A549 (cell line): ENCODE measurements around the gene CTNNBL1. TPM values are rescaled to one million over a fixed set of nuclear protein-coding genes. Genes with fewer than 3 reads are reported as not detected.
A peak's percentile ranks its signal among the peaks of the same experiment; 100 is the strongest.

Experiments
- ATAC-seq, 2 experiments: fragments of 200-7000 bp in 1 of 2; fragments of >200 bp in 1 of 2; cut with Nextera tagmentation in 1 of 2; cut with Tn5 transposase in 1 of 2; 3 replicates each; pipeline versions ENCODE4 v1.8.0 to v1.9.1; 2018 to 2020; ENCODE audit warnings: mild to moderate bottlenecking in 1 of 2, moderate library complexity in 1 of 2
- CTCF ChIA-PET: fragments of 300-600 bp; sonication (Branson Sonifier 250); formaldehyde crosslinking; extraction: SDS; loops from one replicate; lab custom pipeline; 2021; ENCODE audit warnings: antibody characterized with exemption, inconsistent platforms; lab: Yijun Ruan, JAX
- POLR2A ChIA-PET: fragments of 350-600 bp; formaldehyde crosslinking; extraction: SDS; loops from one replicate; lab custom pipeline; 2021; ENCODE audit warnings: antibody characterized with exemption, inconsistent platforms; lab: Yijun Ruan, JAX
- DNase-seq, 2 experiments: peaks; one replicate each; pipeline versions ENCODE4 v3.0.0 to v3.0.0-alpha.2; 2011 to 2016; ENCODE audit warnings: low read depth in 1 of 2, low spot score in 1 of 2
- FAIRE-seq: peaks from 2 replicates; lab custom pipeline; 2011; peaks lifted over from hg19 to GRCh38; lab: Jason Lieb, UNC
- H3K27ac ChIP-seq, 2 experiments: fragments of >200 bp; sonication (Bioruptor Twin); formaldehyde crosslinking; 3 replicates each; pipeline ENCODE4 v1.5.1; 2016 to 2017
- H3K4me1 ChIP-seq: fragments of >200 bp; sonication (Bioruptor Twin); formaldehyde crosslinking; 3 replicates; pipeline ENCODE4 v1.6.1; 2016
- H3K4me2 ChIP-seq: fragments of >200 bp; sonication (Bioruptor Twin); formaldehyde crosslinking; 3 replicates; pipeline ENCODE4 v1.6.1; 2016
- H3K4me3 ChIP-seq: fragments of >200 bp; sonication (Bioruptor Twin); formaldehyde crosslinking; 3 replicates; pipeline ENCODE4 v1.5.1; 2016
- H3K9me3 ChIP-seq: fragments of >200 bp; sonication (Bioruptor Twin); formaldehyde crosslinking; 3 replicates; pipeline ENCODE4 v1.6.1; 2016
- CEBPB ChIP-seq, 2 experiments: fragments of >200 bp in 1 of 2; sonication (Bioruptor Twin) in 1 of 2; formaldehyde crosslinking in 1 of 2; IDR thresholded peaks; 2 replicates each; pipeline ENCODE4 v1.6.1; 2012 to 2016
- EHF ChIP-seq: fragments of 250-450 bp; sonication (Bioruptor Pico); IDR thresholded peaks from 2 replicates; pipeline ENCODE4 v1.5.0; 2020; ENCODE audit warnings: mild to moderate bottlenecking
- FOSB ChIP-seq: fragments of 250-450 bp; sonication (Bioruptor Pico); IDR thresholded peaks from 2 replicates; pipeline ENCODE4 v1.5.0; 2020; ENCODE audit warnings: mild to moderate bottlenecking, moderate library complexity
- HDAC2 ChIP-seq: fragments of 200-600 bp; sonication (generic); IDR thresholded peaks from 2 replicates; pipeline ENCODE4 v1.6.1; 2016
- HOXB13 ChIP-seq: fragments of 250-450 bp; sonication (Bioruptor Pico); IDR thresholded peaks from 2 replicates; pipeline ENCODE4 v1.5.0; 2020; ENCODE audit warnings: low read depth, mild to moderate bottlenecking, moderate library complexity
- HOXB5 ChIP-seq: fragments of 250-450 bp; sonication (Bioruptor Pico); IDR thresholded peaks from 2 replicates; pipeline ENCODE4 v1.5.0; 2020; ENCODE audit warnings: mild to moderate bottlenecking, moderate library complexity
- JUNB ChIP-seq: fragments of >200 bp; sonication (Bioruptor Twin); formaldehyde crosslinking; IDR thresholded peaks from 2 replicates; pipeline ENCODE4 v1.6.1; 2016
- MAFK ChIP-seq: fragments of 450-650 bp; IDR thresholded peaks from 2 replicates; pipeline ENCODE4 v1.6.1; 2014; ENCODE audit not compliant: partially characterized antibody
- NFE2L2 ChIP-seq: fragments of 150-350 bp; conservative IDR thresholded peaks from 2 replicates; pipeline ENCODE4 v1.6.1; 2014; ENCODE audit warnings: low read length
- RAD21 ChIP-seq, 2 experiments: fragments of >200 bp in 1 of 2; sonication (Bioruptor Twin) in 1 of 2; formaldehyde crosslinking in 1 of 2; IDR thresholded peaks in 1 of 2; conservative IDR thresholded peaks in 1 of 2; 2 replicates in 1 of 2; 3 replicates in 1 of 2; pipeline ENCODE4 v1.6.1; 2012 to 2018; ENCODE audit warnings: inconsistent platforms in 1 of 2
- RCOR1 ChIP-seq: fragments of 150-350 bp; IDR thresholded peaks from 2 replicates; pipeline ENCODE4 v1.6.1; 2014; ENCODE audit warnings: antibody characterized with exemption, low read length, low read depth
- SMC3 ChIP-seq: fragments of >200 bp; sonication (Bioruptor Twin); formaldehyde crosslinking; IDR thresholded peaks from 3 replicates; pipeline ENCODE4 v1.6.1; 2018; ENCODE audit warnings: inconsistent platforms
- WGBS: methylation state at CpG from one replicate; pipeline ENCODE4 v1.1.6; 2017; ENCODE audit errors: missing lambda C conversion rate; 5-methylcytosine and 5-hydroxymethylcytosine counted together
- polyA plus RNA-seq, 4 experiments: library from polyadenylated mRNA; depleted of rRNA in 3 of 4; stranded (reverse); fragments of >200 nt; fragmentation: RNase III in 1 of 4; extraction: RNeasy Plus Mini Kit Qiagen cat#74134 plus additional on column Dnase treatment in 1 of 4; gene quantifications; 2 replicates in 3 of 4; 3 replicates in 1 of 4; pipeline ENCODE4 v1.2.3, GENCODE V29; 2011 to 2017
- TF ChIP-seq, protein P1 (sequence below): IDR thresholded peaks from 2 replicates; pipeline ENCODE4 v1.6.1; 2012; ENCODE audit warnings: low read depth, borderline replicate concordance
- TF ChIP-seq, protein P2 (sequence below): fragments of 250-450 bp; sonication (Bioruptor Pico); IDR thresholded peaks from 2 replicates; pipeline ENCODE4 v1.5.0; 2021; ENCODE audit warnings: mild to moderate bottlenecking, moderate library complexity, borderline replicate concordance
- TF ChIP-seq, protein P3 (sequence below): IDR thresholded peaks from 2 replicates; pipeline ENCODE4 v1.6.1; 2012
- TF ChIP-seq, protein P4 (sequence below): IDR thresholded peaks from 2 replicates; pipeline ENCODE4 v1.6.1; 2012

CTNNBL1 gene
- polyA plus RNA-seq, 2 of the 4 experiments (the other 2 are of a cell fraction) = 41.0 to 59.9 TPM

DNA sequence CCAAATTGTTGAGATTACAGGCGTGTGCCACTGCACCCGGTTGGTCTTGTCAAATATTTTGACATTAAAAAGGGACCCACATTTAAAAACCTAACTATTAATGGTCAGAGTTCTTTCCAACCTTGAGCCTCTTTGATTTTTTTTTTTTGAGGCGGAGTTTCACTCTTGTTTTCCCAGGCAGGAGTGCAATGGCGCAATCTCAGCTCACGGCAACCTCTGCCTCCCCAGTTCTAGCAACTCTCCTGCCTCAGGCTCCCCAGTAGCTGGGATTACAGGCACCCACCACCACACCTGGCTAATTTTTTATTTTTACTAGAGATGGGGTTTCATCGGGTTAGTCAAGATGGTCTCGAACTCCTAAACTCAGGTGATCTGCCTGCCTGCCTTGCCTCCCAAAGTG, 31.3 kb downstream of the CTNNBL1 start:
- ATAC-seq (no peak), DNase-seq (no peak), FAIRE-seq (no peak)
- 0 out of 4 replicates have a peak, but pooled peaks of 1 of the 2 experiments have one; percentile 9 for TF ChIP-seq CEBPB (IDR thresholded peaks at IDR 0.05)
- no peak for TF ChIP-seq JUNB
- CTCF ChIA-PET = interaction anchor here (1.1 to 1.6 kb wide), 3 partner anchors 15 to 496 kb away, joined by 3 to 5 read pairs (median 3); no protein-coding TSS in a partner anchor
- Histone ChIP-seq H3K27ac (no peak overlapping the region), H3K9me3 (no peaks in the 10 kb centered on the region), H3K4me3 (no peak overlapping the region), H3K4me2 (no peak overlapping the region), H3K4me1 (no peaks in the 10 kb centered on the region)
- WGBS = 89% methylated on average over 7 of the region's 7 CpGs
- POLR2A ChIA-PET = no interaction called here

DNA sequence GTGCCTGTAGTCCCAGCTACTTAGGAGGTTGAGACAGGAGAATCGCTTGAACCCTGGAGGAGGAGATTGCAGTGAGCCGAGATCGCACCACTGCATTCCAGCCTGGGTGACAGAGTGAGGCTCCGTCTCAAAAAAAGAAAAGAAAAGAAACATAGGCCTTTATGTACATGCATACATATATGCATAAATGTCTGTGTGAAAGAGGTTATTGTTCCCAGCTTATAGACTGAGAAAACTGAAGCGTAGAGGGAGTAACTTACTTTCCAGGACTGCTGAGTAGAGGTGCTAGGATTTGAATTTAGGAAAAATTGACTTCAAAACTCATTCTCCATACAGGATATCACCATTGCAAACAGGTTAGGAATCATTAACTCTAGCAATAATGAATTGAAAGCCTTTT, 32.0 kb downstream of the CTNNBL1 start:
- H3K4me2 ChIP-seq = no peak overlapping the region
- 95% methylated on average over 5 of the region's 5 CpGs for whole genome bisulfite sequencing
- no peak for TF ChIP-seq RAD21 (conservative IDR thresholded peaks at IDR 0.05 in 1 of 2, IDR thresholded peaks at IDR 0.05 in 1 of 2)
- TF ChIP-seq, all 56 proteins: peak for 0
- H3K9me3 ChIP-seq = no peaks in the 10 kb centered on the region
- ATAC-seq (no peak), FAIRE-seq (no peak), DNase-seq (no peak)
- no peak overlapping the region for H3K27ac ChIP-seq
- H3K4me1 ChIP-seq = no peaks in the 10 kb centered on the region
- POLR2A ChIA-PET = no interaction called here
- no peak overlapping the region for H3K4me3 ChIP-seq
- CTCF ChIA-PET = interaction anchor here (0.5 to 1.6 kb wide), 7 partner anchors 12 to 495 kb away, joined by 3 to 6 read pairs (median 3); no protein-coding TSS in a partner anchor

DNA sequence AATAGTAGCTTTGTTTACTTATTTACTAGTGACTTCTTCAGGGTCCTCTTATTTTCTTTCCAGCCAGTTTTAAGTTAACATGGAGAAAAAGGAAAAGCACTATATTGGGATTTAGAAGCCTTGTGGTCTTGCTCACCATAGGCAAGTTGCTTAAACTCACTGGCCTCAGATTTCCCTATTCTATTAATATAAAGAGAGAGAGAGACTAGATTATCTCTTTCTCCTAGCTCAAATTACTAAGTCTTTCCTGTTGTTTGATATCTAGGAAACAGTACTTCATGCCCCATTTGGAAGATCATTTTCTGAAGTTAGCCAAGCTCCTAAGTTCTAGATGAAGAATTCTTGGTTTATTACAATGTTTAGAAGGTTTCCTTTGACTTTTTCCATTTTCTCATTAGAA, 32.5 kb downstream of the CTNNBL1 start:
- Histone ChIP-seq H3K4me1 (no peaks in the 10 kb centered on the region), H3K27ac (no peak overlapping the region), H3K9me3 (no peaks in the 10 kb centered on the region), H3K4me3 (no peak overlapping the region), H3K4me2 (no peak overlapping the region)
- ChIA-PET POLR2A (no interaction called here), CTCF (interaction anchor here (0.5 to 1.6 kb wide), 6 partner anchors 13 to 217 kb away, joined by 3 to 6 read pairs (median 4); partner anchors contain the start of gene VSTM2L)
- TF ChIP-seq, protein P1, sequence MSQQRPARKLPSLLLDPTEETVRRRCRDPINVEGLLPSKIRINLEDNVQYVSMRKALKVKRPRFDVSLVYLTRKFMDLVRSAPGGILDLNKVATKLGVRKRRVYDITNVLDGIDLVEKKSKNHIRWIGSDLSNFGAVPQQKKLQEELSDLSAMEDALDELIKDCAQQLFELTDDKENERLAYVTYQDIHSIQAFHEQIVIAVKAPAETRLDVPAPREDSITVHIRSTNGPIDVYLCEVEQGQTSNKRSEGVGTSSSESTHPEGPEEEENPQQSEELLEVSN = no peak
- TF ChIP-seq NFE2L2 (no peak), MAFK (no peak), HOXB5 (no peak), HOXB13 (CRISPR knock-in tag) (no peak), RCOR1 (no peak), HDAC2 (no peak), SMC3 (no peak), EHF (CRISPR knock-in tag) (no peak), FOSB (no peak), JUNB (no peak)
- TF ChIP-seq, protein P2, sequence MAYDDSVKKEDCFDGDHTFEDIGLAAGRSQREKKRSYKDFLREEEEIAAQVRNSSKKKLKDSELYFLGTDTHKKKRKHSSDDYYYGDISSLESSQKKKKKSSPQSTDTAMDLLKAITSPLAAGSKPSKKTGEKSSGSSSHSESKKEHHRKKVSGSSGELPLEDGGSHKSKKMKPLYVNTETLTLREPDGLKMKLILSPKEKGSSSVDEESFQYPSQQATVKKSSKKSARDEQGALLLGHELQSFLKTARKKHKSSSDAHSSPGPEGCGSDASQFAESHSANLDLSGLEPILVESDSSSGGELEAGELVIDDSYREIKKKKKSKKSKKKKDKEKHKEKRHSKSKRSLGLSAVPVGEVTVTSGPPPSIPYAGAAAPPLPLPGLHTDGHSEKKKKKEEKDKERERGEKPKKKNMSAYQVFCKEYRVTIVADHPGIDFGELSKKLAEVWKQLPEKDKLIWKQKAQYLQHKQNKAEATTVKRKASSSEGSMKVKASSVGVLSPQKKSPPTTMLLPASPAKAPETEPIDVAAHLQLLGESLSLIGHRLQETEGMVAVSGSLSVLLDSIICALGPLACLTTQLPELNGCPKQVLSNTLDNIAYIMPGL (CRISPR knock-in tag) = no peak
- TF ChIP-seq, protein P3, sequence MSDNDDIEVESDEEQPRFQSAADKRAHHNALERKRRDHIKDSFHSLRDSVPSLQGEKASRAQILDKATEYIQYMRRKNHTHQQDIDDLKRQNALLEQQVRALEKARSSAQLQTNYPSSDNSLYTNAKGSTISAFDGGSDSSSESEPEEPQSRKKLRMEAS = no peak
- TF ChIP-seq, protein P4, sequence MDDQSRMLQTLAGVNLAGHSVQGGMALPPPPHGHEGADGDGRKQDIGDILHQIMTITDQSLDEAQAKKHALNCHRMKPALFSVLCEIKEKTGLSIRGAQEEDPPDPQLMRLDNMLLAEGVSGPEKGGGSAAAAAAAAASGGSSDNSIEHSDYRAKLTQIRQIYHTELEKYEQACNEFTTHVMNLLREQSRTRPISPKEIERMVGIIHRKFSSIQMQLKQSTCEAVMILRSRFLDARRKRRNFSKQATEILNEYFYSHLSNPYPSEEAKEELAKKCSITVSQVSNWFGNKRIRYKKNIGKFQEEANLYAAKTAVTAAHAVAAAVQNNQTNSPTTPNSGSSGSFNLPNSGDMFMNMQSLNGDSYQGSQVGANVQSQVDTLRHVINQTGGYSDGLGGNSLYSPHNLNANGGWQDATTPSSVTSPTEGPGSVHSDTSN = no peak
- ATAC-seq = no peak
- no peak for FAIRE-seq
- no peak for DNase-seq
